ENCODE data around the gene SH3RF1. TPM values are rescaled to one million over a fixed set of nuclear protein-coding genes. Genes with fewer than 3 reads are reported as not detected.

Gene SH3RF1
- total RNA-seq, 3 donors from 2014 or later (not counting 1 experiment from before 2014, with no cell fraction given) = 0.54 to 2.4 (median 1.6) TPM

DNA sequence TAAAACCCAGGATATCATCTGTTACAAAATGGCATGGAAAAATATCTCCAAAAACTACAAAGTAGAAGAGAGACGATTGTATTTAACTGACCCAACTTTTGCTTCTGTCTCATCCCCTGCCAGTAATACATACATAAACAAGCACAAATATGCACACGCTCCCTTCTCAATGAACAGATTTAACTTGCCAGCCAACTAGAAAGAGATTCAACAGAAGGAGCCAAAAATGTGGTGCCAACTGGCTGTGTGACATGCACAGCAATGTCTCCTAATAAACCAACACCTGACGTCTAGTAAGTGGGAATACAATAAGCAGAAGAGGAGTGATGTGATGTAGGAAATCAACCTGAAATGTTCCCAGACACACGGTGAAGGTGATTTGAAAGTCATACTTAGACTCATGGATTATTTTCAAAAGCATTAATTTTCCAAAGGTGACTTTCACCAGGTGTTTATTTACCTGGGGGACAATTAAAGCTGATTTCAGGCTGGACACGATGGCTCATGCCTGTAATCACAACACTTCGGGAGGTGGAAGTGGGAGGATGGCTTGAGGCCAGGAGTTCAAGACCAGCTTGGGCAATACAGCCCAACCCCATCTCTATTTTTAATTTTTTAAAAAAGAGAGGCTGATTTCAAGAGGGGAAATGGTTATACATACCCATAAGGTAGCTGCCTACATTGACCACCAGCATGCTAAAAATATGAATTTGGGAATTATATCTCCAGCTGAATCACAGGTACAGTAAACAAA is 33.7 kb downstream of the SH3RF1 start:
- Histone ChIP-seq H3K4me1 (ENCODE audit: control insufficient read depth, insufficient read depth, low read length) (no peaks in the 10 kb centered on the region), H3K9me3 (ENCODE audit: control insufficient read depth, insufficient read depth, low read length) (no peaks in the 10 kb centered on the region), H3K27ac (ENCODE audit: low read length) (no peak overlapping the region), H3K4me3 (ENCODE audit: low read length) (no peak overlapping the region), H3K36me3 (ENCODE audit: control insufficient read depth, insufficient read depth, low read length) (no peaks in the 10 kb centered on the region), H3K27me3 (ENCODE audit: control insufficient read depth, insufficient read depth, low read length) (no peaks in the 10 kb centered on the region)
- Mint-ChIP-seq H3K27me3 (ENCODE audit: low read depth in 2 of 2) (peaks cover 0 to 6% of the 10 kb centered on the region in 2 donors), H3K27ac (no peak overlapping the region), H3K9me3 (no peaks in the 10 kb centered on the region), H3K36me3 (no peaks in the 10 kb centered on the region), H3K4me1 (no peaks in the 10 kb centered on the region), H3K4me3 (no peak overlapping the region)
- WGBS (ENCODE audit: insufficient coverage) = 91% methylated on average over 3 of the region's 6 CpGs
- no peak for DNase-seq
- no peak for ATAC-seq
- TF ChIP-seq, protein P1, sequence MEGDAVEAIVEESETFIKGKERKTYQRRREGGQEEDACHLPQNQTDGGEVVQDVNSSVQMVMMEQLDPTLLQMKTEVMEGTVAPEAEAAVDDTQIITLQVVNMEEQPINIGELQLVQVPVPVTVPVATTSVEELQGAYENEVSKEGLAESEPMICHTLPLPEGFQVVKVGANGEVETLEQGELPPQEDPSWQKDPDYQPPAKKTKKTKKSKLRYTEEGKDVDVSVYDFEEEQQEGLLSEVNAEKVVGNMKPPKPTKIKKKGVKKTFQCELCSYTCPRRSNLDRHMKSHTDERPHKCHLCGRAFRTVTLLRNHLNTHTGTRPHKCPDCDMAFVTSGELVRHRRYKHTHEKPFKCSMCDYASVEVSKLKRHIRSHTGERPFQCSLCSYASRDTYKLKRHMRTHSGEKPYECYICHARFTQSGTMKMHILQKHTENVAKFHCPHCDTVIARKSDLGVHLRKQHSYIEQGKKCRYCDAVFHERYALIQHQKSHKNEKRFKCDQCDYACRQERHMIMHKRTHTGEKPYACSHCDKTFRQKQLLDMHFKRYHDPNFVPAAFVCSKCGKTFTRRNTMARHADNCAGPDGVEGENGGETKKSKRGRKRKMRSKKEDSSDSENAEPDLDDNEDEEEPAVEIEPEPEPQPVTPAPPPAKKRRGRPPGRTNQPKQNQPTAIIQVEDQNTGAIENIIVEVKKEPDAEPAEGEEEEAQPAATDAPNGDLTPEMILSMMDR (IDR thresholded peaks at IDR 0.05) = no peak
- intact Hi-C loops (cut with micrococcal nuclease) = no loop called here

DNA sequence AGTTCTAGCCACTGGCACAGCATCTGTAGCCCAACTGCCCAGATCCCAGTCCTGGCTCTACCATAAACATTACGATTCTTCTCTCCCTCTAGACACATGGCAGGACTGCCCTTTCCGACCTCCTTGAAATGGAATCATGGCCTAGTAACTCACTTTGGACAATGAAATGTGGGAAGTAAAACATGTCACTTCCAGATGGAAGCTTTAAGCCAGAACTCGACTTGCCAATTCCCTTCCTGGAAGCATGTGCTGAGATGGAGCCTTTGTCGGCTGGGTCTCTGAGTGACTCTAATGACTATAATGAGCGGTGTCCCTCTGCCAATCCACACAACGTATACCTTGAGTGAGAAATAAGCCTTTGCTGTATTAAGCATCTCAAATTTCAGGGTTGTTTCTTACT is 34.7 kb downstream of the SH3RF1 start:
- Histone ChIP-seq H3K4me3 (ENCODE audit: low read length) (no peak overlapping the region), H3K36me3 (ENCODE audit: control insufficient read depth, insufficient read depth, low read length) (no peaks in the 10 kb centered on the region), H3K27ac (ENCODE audit: low read length) (no peak overlapping the region), H3K9me3 (ENCODE audit: control insufficient read depth, insufficient read depth, low read length) (no peaks in the 10 kb centered on the region), H3K4me1 (ENCODE audit: control insufficient read depth, insufficient read depth, low read length) (no peaks in the 10 kb centered on the region), H3K27me3 (ENCODE audit: control insufficient read depth, insufficient read depth, low read length) (no peaks in the 10 kb centered on the region)
- WGBS (ENCODE audit: insufficient coverage) = 94% methylated on average over 6 of the region's 6 CpGs
- ATAC-seq (no peak), DNase-seq (no peak)
- H3K36me3 Mint-ChIP-seq = no peaks in the 10 kb centered on the region
- no peak overlapping the region for H3K4me3 Mint-ChIP-seq
- intact Hi-C loops (cut with micrococcal nuclease) = no loop called here
- no peaks in the 10 kb centered on the region for H3K9me3 Mint-ChIP-seq
- H3K27ac Mint-ChIP-seq = no peak overlapping the region
- no peaks in the 10 kb centered on the region for H3K4me1 Mint-ChIP-seq
- H3K27me3 Mint-ChIP-seq (ENCODE audit: low read depth in 2 of 2) = peaks cover 0 to 6% of the 10 kb centered on the region in 2 donors
- TF ChIP-seq, protein P1 (IDR thresholded peaks at IDR 0.05) = no peak

DNA sequence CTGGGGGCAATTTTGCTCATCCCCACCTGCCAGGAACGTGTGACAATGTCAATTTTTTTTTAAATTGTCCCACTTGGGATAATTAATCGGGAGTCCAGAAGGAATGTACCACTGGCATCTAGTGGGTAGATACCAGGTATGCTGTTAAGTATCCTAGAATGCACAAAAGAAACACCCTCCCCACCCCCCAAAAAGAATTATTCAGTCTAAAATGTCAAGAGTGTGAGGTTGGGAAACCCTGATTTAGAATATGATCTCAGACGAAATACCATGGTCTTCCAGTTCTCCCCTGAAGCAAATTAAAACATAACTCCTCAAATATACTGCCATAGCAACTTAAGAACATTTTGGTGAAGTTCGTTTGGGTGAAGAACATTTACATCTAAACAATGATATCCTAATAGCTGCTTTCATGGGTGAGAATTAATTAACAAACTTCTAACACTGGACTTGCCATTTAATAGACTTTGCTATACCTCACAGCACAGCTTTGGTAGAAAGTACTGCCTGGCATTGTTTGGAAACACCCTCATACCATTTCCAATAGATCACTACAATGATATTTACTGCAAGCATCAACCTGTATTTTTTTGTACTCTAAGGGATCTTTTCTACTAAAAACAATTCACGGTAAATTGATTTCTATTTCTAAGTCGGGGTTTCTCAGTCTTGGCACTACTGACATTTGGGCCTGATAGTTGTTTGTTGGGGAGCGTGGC is 36.5 kb downstream of the SH3RF1 start:
- ATAC-seq = no peak
- no peaks in the 10 kb centered on the region for H3K27me3 ChIP-seq (ENCODE audit: control insufficient read depth, insufficient read depth, low read length)
- no peak for DNase-seq
- TF ChIP-seq, protein P1 (IDR thresholded peaks at IDR 0.05) = no peak
- Mint-ChIP-seq H3K27ac (no peak overlapping the region), H3K4me3 (no peak overlapping the region), H3K27me3 (ENCODE audit: low read depth in 2 of 2) (peaks cover 0 to 6% of the 10 kb centered on the region in 2 donors), H3K4me1 (no peaks in the 10 kb centered on the region), H3K9me3 (no peaks in the 10 kb centered on the region), H3K36me3 (no peaks in the 10 kb centered on the region)
- 81% methylated on average over 6 of the region's 7 CpGs for WGBS (ENCODE audit: insufficient coverage)
- no peak overlapping the region for H3K27ac ChIP-seq (ENCODE audit: low read length)
- H3K36me3 ChIP-seq (ENCODE audit: control insufficient read depth, insufficient read depth, low read length) = no peaks in the 10 kb centered on the region
- no peak overlapping the region for H3K4me3 ChIP-seq (ENCODE audit: low read length)
- intact Hi-C loops (cut with micrococcal nuclease) = no loop called here
- no peaks in the 10 kb centered on the region for H3K4me1 ChIP-seq (ENCODE audit: control insufficient read depth, insufficient read depth, low read length)
- H3K9me3 ChIP-seq (ENCODE audit: control insufficient read depth, insufficient read depth, low read length) = no peaks in the 10 kb centered on the region
